ENCODE results near the gene TNFRSF4.

GRCh38 chr1:1171546-1172340, 42.2 kb downstream of the TNFRSF4 start:
- TF ChIP-seq, protein P1, sequence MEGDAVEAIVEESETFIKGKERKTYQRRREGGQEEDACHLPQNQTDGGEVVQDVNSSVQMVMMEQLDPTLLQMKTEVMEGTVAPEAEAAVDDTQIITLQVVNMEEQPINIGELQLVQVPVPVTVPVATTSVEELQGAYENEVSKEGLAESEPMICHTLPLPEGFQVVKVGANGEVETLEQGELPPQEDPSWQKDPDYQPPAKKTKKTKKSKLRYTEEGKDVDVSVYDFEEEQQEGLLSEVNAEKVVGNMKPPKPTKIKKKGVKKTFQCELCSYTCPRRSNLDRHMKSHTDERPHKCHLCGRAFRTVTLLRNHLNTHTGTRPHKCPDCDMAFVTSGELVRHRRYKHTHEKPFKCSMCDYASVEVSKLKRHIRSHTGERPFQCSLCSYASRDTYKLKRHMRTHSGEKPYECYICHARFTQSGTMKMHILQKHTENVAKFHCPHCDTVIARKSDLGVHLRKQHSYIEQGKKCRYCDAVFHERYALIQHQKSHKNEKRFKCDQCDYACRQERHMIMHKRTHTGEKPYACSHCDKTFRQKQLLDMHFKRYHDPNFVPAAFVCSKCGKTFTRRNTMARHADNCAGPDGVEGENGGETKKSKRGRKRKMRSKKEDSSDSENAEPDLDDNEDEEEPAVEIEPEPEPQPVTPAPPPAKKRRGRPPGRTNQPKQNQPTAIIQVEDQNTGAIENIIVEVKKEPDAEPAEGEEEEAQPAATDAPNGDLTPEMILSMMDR (IDR thresholded peaks at IDR 0.05): no peak
- no peak for TF ChIP-seq EP300 (IDR thresholded peaks at IDR 0.05)
- TF ChIP-seq POLR2A (IDR thresholded peaks at IDR 0.05; ENCODE audit: low read depth): no peak
- TF ChIP-seq POLR2AphosphoS5 (IDR thresholded peaks at IDR 0.05): no peak

Measured in esophagus muscularis mucosa (tissue), 4 donors.